ENCODE measurements around the gene PCIF1.
"Not testable (repeated sequence)": the region's sequence is repeated elsewhere in the genome, so short reads cannot be mapped to it uniquely, and the experiment has no call there.

Gene PCIF1

DNA sequence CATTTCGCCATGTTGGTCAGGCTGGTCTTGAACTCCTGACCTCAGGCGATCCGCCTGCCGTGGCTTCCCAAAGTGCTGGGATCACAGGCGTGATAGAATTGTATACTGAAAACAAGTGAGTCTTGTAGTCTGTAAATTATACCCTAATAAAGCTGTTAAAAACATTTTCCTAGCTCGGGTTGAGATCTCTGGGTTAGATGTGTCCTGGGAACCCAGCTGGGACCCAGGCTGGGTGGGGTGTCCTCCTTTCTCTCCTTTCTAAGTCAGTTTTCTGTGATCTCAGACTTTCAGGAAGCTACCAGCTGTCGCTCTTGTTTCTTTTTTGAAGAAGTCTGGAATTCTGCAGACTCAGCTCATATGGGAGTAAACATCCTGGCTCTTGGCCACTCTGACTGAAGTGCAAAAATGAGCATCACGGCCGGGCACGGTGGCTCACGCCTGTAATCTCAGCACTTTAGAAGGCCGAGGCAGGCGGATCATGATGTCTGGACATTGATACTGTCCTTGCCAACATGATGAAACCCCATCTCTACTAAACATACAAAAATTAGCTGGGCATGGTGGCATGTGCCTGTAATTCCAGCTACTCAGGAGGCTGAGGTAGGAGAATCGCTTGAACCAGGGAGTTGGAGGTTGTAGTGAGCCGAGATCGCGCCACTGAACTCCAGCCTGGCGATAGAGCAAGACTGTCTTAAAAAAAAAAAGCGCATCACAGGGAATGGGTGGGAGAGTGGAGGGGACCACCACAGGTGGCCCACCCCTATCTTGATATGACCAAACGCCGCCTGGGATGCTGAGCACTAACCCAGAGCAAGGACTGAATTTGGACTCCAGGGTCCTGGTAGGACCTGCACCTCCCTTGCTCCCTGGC lies 9.9 kb upstream of the PCIF1 start:
- DNase-seq: peak; percentile 55

DNA sequence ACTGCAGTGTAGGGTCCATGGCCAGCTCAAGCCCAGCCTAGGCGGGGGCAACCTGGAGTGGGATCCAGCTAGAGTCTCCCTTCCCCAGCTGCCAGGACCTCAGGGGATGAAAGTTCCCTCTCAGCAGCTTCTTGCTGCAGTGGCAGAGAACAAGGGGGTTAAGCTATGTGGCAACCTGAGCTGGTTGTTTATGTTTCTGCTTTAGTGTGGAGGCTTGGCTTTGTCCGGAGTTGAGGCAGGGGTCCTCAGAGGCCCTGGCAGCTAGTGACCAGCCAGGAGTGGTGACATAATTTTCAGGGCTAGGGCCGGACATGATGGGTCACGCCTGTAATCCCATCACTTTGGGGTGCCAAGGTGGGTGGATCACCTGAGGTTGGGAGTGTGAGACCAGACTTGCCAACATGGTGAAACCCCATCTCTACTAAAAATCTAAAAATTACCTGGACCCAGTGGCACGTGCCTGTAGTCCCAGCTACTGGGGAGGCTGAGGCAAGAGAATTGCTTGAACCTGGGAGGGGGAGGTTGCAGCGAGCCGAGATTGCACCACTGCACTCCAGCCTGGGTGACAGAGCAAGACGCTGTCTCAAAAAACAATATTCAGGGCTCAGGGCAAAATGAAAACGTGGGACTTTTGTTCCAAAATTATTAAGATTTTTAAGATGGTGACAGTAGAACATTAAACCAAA lies 8.5 kb upstream of the PCIF1 start:
- DNase-seq: no peak

DNA sequence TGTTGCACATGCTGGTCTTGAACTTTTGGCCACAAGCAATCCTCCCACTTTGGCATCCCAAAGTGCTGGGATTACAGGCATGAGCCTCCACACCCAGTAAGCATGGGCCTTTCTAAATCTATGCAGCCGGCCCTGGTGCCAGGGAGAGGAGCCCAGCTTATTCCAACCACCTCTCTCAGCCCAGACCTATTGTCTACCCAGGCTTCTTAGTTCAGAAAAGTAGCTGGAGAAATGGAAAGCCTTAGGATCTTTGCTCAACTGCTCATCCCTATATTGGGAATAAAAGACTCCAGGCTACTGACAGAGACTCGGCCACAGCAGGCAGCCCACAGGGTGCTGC lies 7.8 kb upstream of the PCIF1 start:
- no peak for DNase-seq

DNA sequence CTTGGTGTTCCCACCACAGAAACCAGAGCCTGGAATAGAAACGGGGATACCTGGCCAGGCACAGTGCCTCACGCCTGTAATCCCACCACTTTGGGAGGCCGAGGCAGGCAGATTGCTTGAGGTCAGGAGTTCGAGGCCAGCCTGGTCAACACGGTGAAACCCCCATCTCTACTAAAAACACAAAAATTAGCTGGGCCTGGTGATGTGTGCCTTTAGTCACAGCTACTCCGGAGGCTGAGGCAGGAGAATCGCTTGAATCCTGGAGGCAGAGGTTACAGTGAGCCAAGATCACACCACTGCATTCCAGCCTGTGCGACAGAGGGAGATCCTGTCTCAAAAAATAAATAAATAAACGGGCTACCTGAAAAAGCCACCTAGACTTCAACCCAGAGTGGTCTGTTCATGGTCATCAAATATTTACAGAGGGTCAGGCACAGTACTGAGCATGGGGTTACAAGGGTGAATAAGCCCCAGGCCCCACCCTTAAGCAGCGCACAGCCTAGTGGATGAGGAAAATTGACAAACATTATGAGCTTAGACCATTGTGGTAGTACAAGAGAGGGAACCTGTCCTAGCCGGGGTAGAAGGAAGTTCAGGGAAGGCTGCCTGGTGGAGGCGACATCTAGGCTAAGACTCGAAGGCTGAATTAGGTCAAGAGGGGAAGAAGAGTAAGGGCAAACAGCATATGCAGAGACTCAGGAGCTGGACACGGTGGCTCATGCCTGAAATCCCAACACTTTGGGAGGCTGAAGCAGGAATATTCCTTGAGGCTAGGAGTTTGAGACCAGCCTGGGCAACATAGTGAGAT lies 7.2 kb upstream of the PCIF1 start:
- DNase-seq: no peak

DNA sequence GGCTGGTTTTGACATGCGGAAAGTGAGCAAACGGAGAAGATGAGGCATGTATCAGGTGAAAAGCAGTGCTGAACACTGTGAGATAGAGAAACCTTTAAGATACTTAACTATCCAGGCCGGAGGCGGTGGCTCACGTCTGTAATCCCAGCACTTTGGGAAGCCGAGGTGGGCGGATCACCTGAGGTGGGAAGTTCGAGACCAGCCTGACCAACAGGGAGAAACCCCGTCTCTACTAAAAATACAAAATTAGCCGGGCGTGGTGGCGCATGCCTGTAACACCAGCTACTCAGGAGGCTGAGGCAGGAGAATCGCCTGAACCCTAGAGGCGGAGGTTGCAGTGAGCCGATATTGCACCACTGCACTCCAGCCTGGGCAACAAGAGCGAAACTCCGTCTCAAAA lies 2.8 kb upstream of the PCIF1 start:
- not testable (repeated sequence) for DNase-seq

DNA sequence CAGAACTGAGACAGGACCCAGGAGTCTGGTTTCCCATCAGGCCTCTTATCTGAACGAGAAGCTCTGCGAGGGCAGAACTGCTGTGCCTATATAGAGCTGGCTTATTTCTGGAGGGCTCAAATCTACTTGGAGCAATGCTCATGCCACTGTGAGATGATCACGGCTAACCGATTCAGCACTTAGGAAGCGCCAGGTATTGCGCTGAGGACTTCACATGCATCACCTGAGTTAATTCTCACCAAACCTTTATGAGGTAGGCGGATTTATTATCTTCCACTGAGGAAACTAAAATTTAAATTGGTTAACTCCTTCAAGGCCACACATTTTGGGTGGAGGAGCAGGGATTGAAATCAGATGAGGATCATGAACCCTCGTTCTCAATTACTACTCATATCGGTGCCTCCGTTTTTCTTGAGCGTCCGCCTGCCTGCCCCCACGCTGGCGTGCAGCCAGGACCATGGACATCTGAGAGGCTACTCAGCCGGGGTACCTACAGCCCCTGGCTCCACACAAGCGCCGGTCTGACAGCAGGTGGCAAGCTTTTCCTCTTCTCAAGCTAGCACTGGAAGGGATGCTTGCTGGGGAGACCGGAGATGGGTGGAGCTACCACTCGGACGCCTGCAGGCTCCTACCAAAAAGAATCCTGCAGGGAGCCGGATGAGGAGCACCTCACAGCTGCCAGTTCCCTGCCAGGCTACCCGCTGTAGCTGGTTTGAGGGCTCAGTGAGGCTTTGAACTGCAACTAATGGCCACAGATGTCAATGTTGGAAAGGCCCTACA lies 1.0 kb upstream of the PCIF1 start:
- DNase-seq: peak; percentile 51

DNA sequence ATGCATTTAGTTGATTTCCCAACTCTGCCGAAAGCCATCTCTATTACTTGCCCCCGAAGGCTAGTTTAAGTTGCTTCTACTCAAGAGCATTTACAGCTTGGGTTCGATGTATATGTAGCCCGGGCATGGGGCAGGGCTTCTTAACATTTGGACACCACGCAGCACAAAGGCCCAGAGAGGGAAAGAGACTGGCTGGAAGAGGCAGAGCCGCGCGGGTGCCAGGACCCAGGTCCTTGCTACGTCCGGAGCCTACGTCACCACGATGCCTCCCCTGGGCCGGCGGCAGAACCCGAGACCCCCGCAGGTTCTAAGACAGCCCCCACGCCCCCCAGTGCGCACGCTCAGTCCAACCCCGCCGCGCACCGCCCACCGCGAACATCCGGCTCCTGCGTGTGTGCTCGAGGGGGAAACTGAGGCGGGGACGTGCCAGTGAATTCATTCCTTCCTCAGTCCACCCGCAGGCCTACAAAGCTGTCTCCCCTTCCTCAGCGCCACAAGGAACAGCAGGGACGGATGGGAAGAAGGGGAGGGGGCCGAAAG lies 367 bp upstream of the PCIF1 start:
- peak; percentile 22 for DNase-seq

DNA sequence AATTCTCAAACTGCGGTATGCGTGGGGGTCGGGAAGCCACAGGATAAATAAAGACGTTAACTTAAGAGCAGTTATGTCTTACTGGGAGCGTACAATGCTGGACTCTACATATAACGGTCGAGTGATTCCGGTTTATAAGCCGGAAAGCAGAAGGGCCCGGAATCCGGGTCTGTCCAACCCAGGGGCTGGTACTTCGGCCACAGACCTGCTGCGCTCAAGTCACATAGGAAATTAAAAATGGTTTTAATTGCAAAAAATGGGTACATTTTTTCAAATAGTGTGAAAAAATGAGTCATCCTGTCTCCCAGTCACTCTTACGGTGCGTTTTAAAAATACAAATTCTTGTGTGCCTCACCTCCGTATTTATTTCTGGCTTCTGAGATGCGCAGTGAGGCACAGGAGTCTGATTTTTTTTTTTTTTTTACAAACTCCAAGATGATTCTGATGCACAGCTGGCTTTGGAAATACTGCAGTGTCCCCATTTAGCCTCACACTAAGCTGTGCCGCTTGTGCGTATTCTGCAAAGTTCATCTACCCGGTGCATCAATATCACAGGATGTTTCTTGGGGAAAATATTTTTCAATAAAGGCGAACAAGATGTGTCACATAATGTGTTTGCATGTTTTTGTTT lies 1.0 kb downstream of the PCIF1 start:
- DNase-seq: no peak

DNA sequence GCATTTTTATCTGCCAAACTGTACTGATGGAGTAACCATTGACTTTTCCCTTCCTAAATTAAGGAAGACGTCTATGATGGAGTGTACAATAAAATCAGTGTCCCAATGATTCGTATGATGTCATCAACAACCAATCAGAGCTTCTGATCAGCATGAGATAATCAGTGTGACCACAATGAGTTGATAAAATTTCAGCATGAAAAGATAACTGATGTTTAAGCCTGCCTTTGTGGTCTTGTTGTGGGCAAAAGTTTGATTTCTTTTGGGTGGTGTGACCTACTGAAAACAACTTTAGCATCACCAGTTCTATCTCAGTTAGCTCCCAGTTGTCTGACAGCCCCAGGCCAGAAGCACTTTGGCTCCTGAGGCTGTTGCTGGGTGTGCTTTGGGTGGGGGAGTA lies 3.3 kb downstream of the PCIF1 start:
- peak; percentile 30 for DNase-seq

DNA sequence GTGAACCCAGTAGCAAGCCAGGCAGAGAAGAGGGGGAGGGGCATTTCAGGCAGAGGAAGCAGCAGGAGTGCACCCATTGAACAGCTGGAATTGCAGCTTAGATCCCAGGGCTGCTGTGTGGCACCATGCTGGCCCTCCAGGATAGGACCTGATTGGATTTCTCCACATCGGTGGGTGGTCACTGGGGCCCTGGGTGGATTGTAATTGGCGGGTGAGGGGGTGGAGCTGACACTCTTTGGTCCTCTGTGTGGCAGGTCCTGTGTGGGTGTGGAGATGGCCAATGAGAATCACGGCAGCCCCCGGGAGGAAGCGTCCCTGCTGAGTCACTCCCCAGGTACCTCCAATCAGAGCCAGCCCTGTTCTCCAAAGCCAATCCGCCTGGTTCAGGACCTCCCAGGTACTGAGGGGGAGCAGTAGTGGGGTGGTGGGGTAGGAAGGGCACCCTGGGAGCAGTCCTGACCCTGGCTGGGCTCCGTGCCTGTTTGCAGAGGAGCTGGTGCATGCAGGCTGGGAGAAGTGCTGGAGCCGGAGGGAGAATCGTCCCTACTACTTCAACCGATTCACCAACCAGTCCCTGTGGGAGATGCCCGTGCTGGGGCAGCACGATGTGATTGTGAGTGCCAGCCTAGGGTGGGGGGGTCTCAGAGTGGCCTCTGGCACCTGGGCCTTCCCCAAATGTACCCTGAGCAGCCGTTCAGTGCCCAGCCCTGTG lies 4.4 kb downstream of the PCIF1 start:
- no peak for DNase-seq

DNA sequence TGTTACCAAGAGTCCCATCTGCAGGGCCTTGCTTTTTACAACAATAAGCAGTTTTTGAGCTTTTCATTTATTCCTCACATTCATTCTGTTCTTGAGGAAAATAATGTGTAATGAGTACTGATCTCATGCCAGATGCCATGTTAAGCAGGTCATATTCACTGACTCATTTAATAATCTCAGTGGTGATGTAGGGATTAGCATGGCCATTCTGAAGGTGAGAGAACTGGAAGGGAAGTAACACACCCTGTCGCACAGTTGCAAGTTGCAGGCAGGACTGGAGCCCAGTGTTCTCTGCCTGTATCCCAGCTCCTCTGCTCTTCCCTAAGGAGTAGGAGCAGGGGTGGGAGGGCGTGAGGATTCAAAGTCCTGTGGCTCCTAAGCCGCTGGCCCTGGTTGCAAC lies 5.6 kb downstream of the PCIF1 start:
- DNase-seq: no peak

DNA sequence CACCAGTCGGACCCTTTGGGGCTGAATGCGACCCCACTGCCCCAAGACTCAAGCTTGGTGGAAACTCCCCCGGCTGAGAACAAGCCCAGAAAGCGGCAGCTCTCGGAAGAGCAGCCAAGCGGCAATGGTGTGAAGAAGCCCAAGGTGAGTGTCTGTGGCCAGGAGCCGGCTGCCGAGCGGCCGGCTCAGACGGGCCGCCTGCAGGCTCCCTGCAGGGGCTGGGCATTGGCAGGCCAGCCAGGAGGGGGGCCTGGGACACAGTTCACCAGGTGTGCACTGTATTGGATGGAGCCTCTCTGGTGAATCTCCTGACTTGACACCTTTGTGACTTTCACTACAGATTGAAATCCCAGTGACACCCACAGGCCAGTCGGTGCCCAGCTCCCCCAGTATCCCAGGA lies 6.0 kb downstream of the PCIF1 start:
- DNase-seq: no peak

DNA sequence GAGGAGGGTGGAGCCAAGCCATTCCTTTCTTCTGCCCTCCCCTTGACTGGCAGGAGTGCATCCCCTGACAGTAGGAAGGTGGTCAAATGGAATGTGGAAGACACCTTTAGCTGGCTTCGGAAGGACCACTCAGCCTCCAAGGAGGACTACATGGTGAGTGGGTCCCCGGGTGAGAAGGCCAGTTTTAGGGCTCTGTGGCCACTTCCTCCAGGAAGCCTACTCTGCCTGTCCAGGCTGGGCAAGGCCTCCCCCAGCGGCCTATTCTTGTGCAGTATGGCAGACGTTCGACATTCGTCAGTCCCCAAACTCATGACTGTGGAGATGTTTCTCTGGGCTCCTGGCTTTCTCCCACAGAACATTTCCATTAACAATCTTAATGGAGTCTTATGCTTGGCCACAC lies 9.1 kb downstream of the PCIF1 start:
- no peak for DNase-seq

DNA sequence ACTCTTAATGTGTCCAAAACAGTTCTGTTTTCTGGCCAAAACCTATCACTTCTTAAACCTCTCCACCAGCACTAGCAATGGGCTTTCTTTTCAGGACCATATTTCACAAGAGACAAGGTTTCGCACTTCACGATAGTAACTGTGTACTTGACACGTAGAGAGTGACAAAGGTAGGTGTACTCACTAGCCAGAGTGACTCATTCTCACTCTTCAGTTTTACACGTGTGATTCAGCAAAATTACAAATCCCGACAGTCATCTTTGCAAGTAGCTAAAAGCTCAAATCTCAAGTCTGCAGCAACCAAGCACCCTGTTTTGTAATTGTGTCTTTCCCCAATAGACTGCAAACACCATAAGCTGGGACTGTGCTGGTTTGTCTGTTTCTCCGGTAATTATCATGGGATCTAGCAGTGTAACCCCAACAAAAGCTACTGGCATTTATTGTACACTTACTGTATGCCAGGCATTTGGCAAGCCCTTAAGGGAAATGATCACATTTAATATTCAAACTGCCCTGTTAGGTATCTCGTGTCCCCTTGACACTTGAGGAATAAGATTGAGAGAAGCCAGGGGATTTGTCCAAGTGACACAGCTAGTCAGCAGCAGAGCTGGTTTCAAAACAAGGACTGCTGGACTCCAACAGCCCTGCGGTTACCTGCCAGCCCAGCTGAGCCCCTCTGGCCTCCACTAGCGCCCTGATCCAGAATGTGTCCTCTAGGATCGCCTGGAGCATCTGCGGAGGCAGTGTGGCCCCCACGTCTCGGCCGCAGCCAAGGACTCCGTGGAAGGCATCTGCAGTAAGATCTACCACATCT lies 9.9 kb downstream of the PCIF1 start:
- peak; percentile 85 for DNase-seq

DNA sequence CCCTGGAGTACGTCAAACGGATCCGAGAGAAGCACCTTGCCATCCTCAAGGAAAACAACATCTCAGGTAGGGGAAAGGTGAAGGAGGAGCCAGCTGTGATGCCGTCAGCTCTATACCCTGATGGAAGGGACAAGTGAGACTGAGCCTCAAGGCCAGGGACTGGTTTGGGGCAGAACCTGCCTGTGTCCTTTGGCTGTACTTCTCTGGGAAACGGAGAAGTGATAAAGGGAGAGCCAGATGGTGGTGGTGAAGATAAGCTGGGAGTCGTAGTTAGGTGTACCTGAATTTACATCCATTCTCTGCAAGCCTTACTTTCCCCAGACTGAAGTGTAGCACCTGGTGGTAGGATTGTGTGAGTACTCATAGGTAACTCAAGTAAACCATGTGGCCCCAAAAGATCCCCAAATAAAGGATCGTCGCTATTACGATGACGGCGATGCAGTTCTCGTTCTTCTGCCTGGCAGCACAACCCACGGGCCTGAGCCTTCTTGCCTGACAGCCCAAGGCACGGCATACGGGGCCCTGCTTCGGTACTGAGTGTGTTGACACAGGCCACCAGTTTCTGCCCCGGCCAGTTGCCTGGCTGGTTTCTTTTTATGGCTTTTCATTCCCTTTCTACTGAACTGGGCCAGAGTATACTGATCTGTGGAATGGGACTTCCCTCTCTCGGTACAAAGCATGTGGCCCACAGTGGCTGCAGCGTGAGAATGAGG lies 10.6 kb downstream of the PCIF1 start:
- DNase-seq: no peak

DNA sequence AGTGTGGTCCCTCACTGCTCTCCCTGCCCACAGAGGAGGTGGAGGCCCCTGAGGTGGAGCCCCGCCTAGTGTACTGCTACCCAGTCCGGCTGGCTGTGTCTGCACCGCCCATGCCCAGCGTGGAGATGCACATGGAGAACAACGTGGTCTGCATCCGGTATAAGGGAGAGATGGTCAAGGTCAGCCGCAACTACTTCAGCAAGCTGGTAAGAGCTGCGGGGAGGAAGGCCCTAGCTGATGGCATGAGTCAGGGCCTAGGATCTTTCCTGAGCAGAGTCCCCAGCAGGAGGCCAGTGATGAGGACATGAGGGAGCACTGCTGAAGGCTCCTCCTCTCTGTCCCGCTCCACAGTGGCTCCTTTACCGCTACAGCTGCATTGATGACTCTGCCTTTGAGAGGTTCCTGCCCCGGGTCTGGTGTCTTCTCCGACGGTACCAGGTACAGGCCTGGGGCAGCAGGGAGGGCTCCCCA lies 11.2 kb downstream of the PCIF1 start:
- DNase-seq: peak; percentile 56

DNA sequence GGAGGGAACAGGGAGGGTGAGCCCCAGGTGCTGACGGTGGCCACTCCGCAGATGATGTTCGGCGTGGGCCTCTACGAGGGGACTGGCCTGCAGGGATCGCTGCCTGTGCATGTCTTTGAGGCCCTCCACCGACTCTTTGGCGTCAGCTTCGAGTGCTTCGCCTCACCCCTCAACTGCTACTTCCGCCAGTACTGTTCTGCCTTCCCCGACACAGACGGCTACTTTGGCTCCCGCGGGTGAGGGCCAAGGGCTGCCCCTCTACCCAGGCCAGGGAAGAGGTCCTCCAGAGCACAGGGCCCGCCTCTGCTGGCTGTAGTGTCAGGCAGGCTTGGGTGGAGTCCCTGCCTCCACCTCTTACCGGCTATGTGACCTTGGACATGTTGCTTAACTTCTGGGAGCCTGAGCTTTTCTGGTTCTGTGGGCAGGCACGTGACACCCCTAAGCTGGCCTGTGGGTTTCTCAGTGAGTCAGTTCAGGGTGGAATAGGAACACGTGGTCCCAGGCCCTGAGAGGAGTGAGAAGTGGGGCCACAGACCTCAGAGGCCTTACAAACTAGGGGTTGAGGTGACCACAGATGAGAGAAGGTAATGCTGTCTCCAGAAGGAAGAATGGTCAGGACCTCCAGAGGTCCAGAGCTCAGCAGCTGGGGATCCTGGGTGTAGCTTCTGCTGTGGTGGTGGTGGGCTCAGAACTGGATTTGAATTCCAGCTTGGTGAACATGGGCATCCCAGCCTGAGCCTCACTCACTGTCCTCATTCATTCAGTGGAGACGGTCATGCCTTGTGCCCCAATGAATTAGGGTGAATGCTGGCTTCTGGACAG lies 11.9 kb downstream of the PCIF1 start:
- DNase-seq: peak; percentile 94

DNA sequence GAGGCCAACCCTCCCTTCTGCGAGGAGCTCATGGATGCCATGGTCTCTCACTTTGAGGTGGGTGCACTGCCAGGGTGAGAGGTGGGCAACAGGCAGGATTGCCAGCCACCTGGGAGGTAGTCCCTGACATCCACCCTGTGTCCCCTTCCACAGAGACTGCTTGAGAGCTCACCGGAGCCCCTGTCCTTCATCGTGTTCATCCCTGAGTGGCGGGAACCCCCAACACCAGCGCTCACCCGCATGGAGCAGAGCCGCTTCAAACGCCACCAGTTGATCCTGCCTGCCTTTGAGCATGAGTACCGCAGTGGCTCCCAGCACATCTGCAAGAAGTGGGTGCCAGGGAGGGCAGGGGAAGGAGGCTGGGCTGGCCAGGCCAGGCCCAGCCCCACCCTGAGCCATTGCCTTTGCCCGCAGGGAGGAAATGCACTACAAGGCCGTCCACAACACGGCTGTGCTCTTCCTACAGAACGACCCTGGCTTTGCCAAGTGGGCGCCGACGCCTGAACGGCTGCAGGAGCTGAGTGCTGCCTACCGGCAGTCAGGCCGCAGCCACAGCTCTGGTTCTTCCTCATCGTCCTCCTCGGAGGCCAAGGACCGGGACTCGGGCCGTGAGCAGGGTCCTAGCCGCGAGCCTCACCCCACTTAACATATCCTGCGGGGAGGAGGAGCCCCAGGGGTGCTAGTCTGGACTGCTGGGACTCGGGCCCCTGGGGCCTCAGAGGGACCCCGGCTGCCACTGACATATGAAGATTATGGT lies 12.8 kb downstream of the PCIF1 start:
- DNase-seq: no peak

Data from inflammatory macrophage treated with lipopolysaccharide for 4 hours (primary cell).